K562 (cell line): ENCODE data around the gene C4BPB.

Experiments
- BCL6 ChIP-seq: fragments of 250-450 bp; sonication (Bioruptor Pico); IDR thresholded peaks from 2 replicates; pipeline ENCODE4 v1.4.0; 2020
- BRCA1 ChIP-seq, 2 experiments: fragments of 450-650 bp in 1 of 2; sonication (generic) in 1 of 2; formaldehyde crosslinking in 1 of 2; IDR thresholded peaks; 2 replicates each; pipeline versions ENCODE4 v1.5.0 to v1.6.1; 2017 to 2020; ENCODE audit warnings: mild to moderate bottlenecking in 1 of 2, missing genetic modification reagents in 1 of 2
- CTCF ChIP-seq, 3 experiments: IDR thresholded peaks in 2 of 3; conservative IDR thresholded peaks in 1 of 3; 2 replicates each; pipeline ENCODE4 v1.5.1; 2011 to 2012; ENCODE audit warnings: low read length in 3 of 3, mild to moderate bottlenecking in 3 of 3, control low read depth in 2 of 3, improper control_type of control experiment in 1 of 3, inconsistent platforms in 1 of 3, low read depth in 1 of 3, mixed read lengths in 1 of 3, moderate library complexity in 1 of 3; ENCODE audit not compliant: insufficient read depth in 2 of 3
- HINFP ChIP-seq: fragments of 450-650 bp; conservative IDR thresholded peaks from 2 replicates; pipeline ENCODE4 v1.6.1; 2016; ENCODE audit warnings: missing genetic modification characterization, low read depth, mild to moderate bottlenecking, control low read depth, missing compliant biosample characterization
- PKNOX1 ChIP-seq: fragments of 450-650 bp; IDR thresholded peaks from 2 replicates; pipeline ENCODE4 v1.6.1; 2016
- RFX5 ChIP-seq: IDR thresholded peaks from 2 replicates; pipeline ENCODE4 v1.6.1; 2011; ENCODE audit warnings: low read depth, mild to moderate bottlenecking, improper control_type of control experiment, low read length
- SMAD4 ChIP-seq: fragments of 250-450 bp; sonication (Bioruptor Pico); conservative IDR thresholded peaks from 2 replicates; pipeline ENCODE4 v1.8.0; 2021; ENCODE audit warnings: inconsistent platforms, mild to moderate bottlenecking, moderate library complexity
- ZHX1 ChIP-seq: fragments of 150-350 bp; conservative IDR thresholded peaks from 2 replicates; pipeline ENCODE4 v1.6.1; 2014; ENCODE audit warnings: low read length
- ZNF175 ChIP-seq: fragments of 200-800 bp; sonication (Bioruptor generic); IDR thresholded peaks from 2 replicates; pipeline ENCODE4 v1.6.1; 2016; ENCODE audit warnings: low read depth, mild to moderate bottlenecking, missing genetic modification characterization, missing compliant biosample characterization

- TF ChIP-seq SMAD4 (CRISPR knock-in tag), result no peak
- TF ChIP-seq BRCA1 (IDR thresholded peaks at IDR 0.05), result no peak
- TF ChIP-seq BRCA1 (CRISPR knock-in tag; IDR thresholded peaks at IDR 0.05), result no peak
- no peak for TF ChIP-seq CTCF (IDR thresholded peaks at IDR 0.05 in 2 of 3, conservative IDR thresholded peaks at IDR 0.05 in 1 of 3; ENCODE audit: insufficient read depth in 2 of 3, low read depth in 1 of 3, low read length in 3 of 3)
- no peak for TF ChIP-seq BCL6 (CRISPR knock-in tag)
- TF ChIP-seq ZNF175 (CRISPR knock-in tag), result no peak
- no peak for TF ChIP-seq HINFP
- TF ChIP-seq PKNOX1, result no peak
- TF ChIP-seq RFX5, result no peak
- TF ChIP-seq ZHX1, result no peak
Observed at GRCh38 chr1:207109004-207109403, 20.3 kb downstream of the C4BPB start.
